IPS-20b (cell line): ENCODE measurements around the gene ZNF471.

Experiments used
- H3K27ac ChIP-seq: one replicate; pipeline ENCODE4 v1.5.1; 2013; ENCODE audit warnings: low read length
- H3K27me3 ChIP-seq: 2 replicates; pipeline ENCODE4 v1.6.1; 2013; ENCODE audit warnings: mild to moderate bottlenecking, low read length, inconsistent platforms; ENCODE audit not compliant: insufficient read depth
- H3K36me3 ChIP-seq: 2 replicates; pipeline ENCODE4 v1.6.1; 2013; ENCODE audit warnings: low read depth, mild to moderate bottlenecking, inconsistent platforms, low read length, moderate library complexity; ENCODE audit not compliant: insufficient read depth
- H3K4me1 ChIP-seq: 2 replicates; pipeline ENCODE4 v1.6.1; 2013; ENCODE audit warnings: mild to moderate bottlenecking, control low read depth, inconsistent platforms, low read length, moderate library complexity; ENCODE audit not compliant: insufficient read depth
- H3K4me3 ChIP-seq: 2 replicates; pipeline ENCODE4 v1.5.1; 2013; ENCODE audit warnings: mild to moderate bottlenecking, low read length, inconsistent platforms
- H3K9ac ChIP-seq: 2 replicates; pipeline ENCODE4 v1.6.1; 2013; ENCODE audit warnings: low read depth, mild to moderate bottlenecking, inconsistent platforms, low read length, moderate library complexity
- H3K9me3 ChIP-seq: 2 replicates; pipeline ENCODE4 v1.6.1; 2013; ENCODE audit warnings: mild to moderate bottlenecking, low read depth, low read length, inconsistent platforms; ENCODE audit not compliant: insufficient read depth

Gene ZNF471

DNA sequence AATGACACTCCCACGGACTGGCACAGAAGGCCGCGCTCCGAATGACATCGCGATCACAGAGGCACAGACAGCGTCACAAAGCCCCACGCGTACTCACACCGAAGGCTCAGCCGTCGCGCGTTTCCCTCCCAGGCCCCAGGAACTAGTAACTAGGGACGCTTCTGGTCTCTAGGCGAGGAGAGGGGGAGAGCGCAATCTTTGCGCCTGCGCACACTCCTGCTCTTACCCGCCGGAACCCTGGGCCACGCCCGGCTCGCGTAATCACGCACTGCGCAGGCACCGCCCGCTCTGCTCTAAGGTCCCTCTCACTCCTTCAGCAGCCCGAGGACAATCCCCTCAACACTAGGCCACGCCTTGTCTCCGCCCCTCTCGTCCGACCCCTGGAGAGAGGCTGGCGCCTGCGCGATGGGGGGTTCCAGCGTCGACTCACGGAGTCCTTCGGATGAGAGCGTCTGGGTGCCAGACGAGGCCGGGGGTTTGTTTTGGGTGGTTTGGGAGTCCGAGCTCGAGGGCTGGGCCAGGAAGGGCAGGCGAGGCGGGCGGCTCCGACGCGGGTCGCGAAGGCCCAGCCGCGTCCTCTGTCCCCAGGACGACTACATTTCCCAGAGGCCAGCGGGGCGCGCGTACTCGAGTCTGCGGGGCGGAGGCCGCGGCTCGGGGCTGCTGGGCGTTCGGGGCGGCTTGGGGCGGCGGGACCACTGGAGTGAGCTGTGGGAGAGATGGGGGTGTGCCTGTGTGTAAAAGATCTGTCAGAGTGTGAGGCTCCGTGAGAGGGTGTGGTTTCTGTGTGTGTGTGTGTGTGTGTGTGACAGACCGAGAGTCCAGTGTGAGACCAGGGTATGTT is at the start of gene ZNF471:
TSS of gene ZNF471 (plus strand) at position 410 of the 844 bp plus-strand sequence. CDS start 3,717 bp downstream, outside the sequence.
- Histone ChIP-seq H3K4me3 (peak within 1 kb of the TSS; percentile 14; the same call in 1 of the 2 replicates), H3K27ac (no peak within 1 kb of the TSS)

DNA sequence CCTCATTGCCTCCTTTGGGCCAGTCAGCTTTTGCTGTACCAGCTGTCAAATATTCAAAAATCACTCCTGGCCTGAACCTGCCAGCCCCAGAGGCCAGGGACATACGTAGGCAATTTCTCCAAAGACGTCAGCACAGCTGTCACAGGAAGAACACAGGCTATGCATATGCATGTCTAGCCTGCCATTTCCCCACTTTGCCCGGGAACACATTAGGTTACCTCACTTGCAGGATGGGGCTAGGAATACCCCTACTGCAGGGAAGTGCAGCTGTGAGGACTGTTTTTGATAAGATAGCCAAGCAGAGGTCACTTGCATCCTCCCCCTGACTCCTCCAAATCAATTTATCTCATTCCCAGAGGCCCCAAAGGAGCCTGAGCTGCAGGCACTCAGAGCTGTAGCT is 33.3 kb upstream of the ZNF471 start:
- H3K4me1 ChIP-seq: no peaks in the 10 kb centered on the region
- no peak overlapping the region for H3K9ac ChIP-seq
- H3K36me3 ChIP-seq: no peaks in the 10 kb centered on the region
- H3K27me3 ChIP-seq: no peaks in the 10 kb centered on the region
- H3K9me3 ChIP-seq: peaks cover 96% of the 10 kb centered on the region
- H3K27ac ChIP-seq: no peak overlapping the region
- H3K4me3 ChIP-seq: no peak overlapping the region

More for the DNA sequence above, at the start of gene ZNF471:
- H3K4me1 ChIP-seq: no peaks in the 10 kb centered on the region
- no peaks in the 10 kb centered on the region for H3K36me3 ChIP-seq
- peaks cover 92% of the 10 kb centered on the region for H3K9me3 ChIP-seq
- H3K9ac ChIP-seq: no peak within 1 kb of the TSS
- H3K27me3 ChIP-seq: no peaks in the 10 kb centered on the region

DNA sequence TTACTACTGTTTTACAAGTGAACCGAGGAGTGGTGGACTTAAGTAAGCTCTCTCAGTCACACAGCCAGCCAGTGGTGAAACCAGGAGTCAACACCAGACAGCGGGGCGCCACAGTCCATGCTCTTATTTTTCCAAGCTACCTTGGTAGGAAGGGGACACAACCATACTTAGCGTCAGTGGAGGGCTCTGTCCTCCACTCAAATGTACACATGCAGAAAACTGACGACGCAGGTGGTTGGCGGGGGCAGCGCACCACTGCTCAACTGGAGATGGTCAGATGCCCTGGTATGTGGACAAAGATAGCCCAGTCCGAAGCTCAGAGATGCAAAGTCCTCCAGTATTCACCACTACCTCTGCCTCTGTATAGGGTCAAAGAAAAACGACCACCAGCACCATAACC is 31.6 kb upstream of the ZNF471 start:
- H3K27ac ChIP-seq: no peak overlapping the region
- H3K4me3 ChIP-seq: no peak overlapping the region

DNA sequence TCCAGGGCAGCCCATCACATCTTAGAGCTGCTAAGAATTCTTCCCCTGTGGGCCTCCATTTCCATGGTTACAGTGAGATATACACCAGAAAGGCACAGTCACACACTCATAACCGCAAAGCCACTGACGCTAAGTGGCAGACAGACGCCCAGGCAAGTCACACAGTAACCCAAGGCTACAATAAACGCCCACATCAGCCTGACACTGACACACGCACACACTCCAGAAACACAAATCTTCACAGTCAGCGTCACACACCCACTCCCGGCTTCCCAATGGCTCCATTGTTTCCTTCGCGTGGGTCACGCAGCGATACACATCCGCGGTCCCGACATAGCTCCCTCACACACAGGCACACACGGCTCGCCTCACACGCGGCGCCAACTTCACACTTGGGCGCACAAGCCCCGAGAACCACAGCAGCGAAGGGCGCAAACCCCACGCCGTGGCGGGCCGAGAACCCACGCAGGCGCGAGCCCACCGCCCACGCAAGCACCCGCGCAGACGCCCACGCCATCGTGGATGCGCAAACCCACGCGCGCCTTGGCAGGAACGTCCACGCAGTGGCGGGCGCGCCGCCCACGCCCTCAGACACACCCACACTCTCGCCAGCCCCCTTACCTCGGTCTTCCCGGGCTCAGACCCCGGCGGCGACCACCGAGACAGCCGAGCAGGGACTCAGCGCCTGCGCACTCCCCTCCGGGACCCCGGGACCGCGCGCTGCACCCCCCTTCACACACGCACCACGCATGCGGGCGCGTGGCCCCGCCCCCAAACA is 30.8 kb upstream of the ZNF471 start, which contains the start of gene ZNF667:
TSS of gene ZNF667 (minus strand) at position 695 of the 778 bp plus-strand sequence. CDS start 14,975 bp downstream, outside the sequence.
- Histone ChIP-seq H3K27me3 (no peaks in the 10 kb centered on the region), H3K4me3 (no peak within 1 kb of the TSS), H3K9ac (no peak within 1 kb of the TSS), H3K27ac (no peak within 1 kb of the TSS), H3K9me3 (peaks cover 94% of the 10 kb centered on the region), H3K36me3 (no peaks in the 10 kb centered on the region), H3K4me1 (no peaks in the 10 kb centered on the region)

More for the DNA sequence above, 31.6 kb upstream of the ZNF471 start:
- no peaks in the 10 kb centered on the region for H3K36me3 ChIP-seq
- no peak overlapping the region for H3K9ac ChIP-seq
- peaks cover 96% of the 10 kb centered on the region for H3K9me3 ChIP-seq
- no peaks in the 10 kb centered on the region for H3K4me1 ChIP-seq
- no peaks in the 10 kb centered on the region for H3K27me3 ChIP-seq

DNA sequence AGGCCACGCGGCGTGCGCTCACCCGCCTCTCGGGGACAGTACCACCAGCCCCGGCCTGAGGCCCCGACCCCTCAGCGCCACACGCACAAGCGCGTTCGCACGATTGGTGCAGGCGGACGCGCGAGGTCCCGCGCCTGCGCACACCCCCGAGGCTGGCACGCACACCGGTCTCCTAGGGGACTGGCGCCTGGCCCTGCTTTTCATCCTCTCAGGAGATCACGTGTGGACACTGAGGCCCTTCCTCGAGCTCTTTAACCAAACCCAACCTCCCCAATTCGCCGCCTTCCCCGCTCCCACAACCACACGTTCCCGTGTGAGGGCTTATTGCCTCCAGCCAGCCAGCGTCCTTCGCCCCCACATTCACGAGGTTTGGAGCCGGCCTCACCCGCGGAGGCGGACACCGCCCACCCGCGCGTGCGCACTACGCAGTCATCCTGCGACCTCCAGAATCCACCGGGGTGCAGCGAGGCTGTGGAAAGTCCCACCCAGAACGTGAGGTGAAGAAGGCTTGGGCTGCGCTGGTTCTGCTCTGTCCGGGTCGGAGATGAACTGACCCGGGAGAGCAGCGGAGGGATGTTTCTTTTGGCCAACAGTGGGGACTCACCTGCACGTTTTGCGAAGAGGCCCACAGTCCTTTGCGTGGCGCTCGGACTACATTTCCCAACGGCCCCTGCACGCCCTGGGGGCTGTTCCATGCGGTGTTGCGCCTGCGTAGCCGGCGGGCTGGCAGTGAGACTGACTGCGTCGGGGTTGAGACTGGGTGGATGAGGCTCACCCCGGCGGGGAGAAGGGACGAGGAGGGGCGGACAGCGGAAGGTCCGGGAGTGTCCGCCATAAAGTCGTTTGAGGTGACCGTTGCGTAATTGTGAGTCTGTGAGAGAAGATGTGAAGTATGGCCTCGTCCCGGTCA is 30.0 kb upstream of the ZNF471 start:
- Histone ChIP-seq H3K4me1 (no peaks in the 10 kb centered on the region), H3K36me3 (no peaks in the 10 kb centered on the region), H3K27ac (no peak overlapping the region), H3K4me3 (no peak overlapping the region), H3K27me3 (no peaks in the 10 kb centered on the region), H3K9me3 (peaks cover 94% of the 10 kb centered on the region), H3K9ac (no peak overlapping the region)

DNA sequence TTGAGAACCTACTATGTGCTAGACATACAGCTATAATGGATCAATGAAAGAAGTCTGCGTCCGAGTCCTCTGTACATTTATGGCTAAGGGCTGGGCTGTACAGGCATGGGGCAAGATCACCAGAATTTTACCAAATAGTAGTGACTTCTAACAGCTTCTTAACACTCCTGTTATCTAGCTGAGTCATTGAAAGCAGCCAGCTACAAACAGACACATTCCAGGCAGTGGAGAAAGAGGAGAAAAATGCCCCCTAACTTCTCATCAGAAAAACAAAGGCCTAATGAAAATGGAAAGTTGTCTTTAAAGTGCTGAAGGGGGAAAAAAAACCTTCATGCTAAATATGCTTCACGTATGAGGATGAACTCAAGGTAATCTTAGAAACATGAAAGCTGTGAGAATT is 16.3 kb upstream of the ZNF471 start:
- Histone ChIP-seq H3K4me1 (no peaks in the 10 kb centered on the region), H3K9ac (no peak overlapping the region), H3K36me3 (no peaks in the 10 kb centered on the region), H3K9me3 (peaks cover 92% of the 10 kb centered on the region), H3K27me3 (no peaks in the 10 kb centered on the region), H3K4me3 (no peak overlapping the region), H3K27ac (no peak overlapping the region)

DNA sequence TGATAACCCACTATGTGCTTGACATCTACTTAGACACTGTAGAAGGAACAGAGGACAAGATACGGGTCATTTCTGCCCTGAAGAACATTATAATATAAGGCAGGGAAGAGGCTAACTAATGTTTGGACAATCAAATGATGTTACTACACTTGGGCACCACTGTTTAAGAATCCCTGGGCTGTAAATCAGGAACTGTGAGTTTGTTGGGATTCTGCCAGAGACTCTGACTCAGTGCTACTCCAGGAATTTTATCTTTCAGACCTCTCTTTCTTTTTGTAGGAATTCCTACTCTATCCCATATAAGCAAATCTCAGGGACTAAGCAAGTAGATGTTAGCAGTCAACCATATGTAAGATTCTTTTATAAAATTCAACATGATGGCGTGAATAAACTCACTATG is 3.1 kb upstream of the ZNF471 start:
- Histone ChIP-seq H3K4me3 (no peak overlapping the region), H3K4me1 (no peaks in the 10 kb centered on the region), H3K9ac (no peak overlapping the region), H3K36me3 (no peaks in the 10 kb centered on the region), H3K27me3 (no peaks in the 10 kb centered on the region), H3K9me3 (peaks cover 91% of the 10 kb centered on the region), H3K27ac (no peak overlapping the region)

DNA sequence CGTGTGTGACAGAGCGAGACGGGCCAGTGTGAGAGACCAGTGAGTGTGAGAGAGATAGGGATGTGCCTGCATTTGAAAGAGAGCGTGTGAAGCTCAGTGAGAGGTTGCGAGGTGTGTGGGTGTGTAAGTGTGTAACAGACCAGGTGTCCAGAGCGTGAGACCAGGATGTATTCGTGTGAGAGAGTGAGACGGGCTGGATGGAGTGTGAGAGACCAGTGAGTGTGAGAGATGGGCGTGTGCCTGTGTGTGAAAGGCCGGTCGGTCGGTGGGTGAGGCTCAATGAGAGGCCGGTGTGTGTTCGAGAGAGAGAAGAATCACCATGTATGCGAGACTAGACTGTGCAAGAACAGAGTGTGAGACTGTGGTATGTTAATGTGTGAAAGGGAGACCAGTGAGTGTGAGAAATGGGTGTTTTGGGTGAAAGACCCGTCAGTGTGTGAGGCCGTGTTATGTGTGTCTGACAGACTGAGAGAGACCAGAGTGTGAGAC is 679 bp downstream of the ZNF471 start:
- H3K4me1 ChIP-seq: no peaks in the 10 kb centered on the region
- no peaks in the 10 kb centered on the region for H3K36me3 ChIP-seq
- peak overlapping the region; percentile 14; the same call in 1 of the 2 replicates for H3K4me3 ChIP-seq
- H3K9me3 ChIP-seq: peaks cover 92% of the 10 kb centered on the region
- no peak overlapping the region for H3K9ac ChIP-seq
- no peak overlapping the region for H3K27ac ChIP-seq
- no peaks in the 10 kb centered on the region for H3K27me3 ChIP-seq

DNA sequence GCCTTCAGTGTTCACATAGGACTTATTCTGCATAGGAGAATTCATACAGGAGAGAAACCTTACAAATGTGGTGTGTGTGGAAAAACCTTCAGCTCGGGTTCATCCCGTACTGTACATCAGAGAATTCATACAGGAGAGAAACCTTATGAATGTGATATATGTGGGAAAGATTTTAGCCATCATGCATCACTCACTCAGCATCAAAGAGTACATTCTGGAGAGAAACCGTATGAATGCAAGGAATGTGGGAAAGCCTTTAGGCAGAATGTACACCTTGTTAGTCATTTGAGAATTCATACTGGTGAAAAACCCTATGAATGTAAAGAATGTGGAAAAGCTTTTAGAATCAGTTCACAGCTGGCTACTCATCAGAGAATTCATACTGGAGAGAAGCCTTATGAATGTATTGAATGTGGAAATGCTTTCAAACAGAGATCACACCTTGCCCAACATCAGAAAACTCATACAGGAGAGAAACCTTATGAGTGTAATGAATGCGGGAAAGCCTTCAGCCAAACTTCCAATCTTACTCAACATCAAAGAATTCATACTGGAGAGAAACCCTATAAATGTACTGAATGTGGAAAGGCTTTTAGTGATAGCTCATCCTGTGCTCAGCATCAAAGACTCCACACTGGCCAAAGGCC is 17.7 kb downstream of the ZNF471 start:
- H3K27ac ChIP-seq: no peak overlapping the region
- H3K9ac ChIP-seq: no peak overlapping the region
- H3K9me3 ChIP-seq: peaks cover 89% of the 10 kb centered on the region
- no peaks in the 10 kb centered on the region for H3K27me3 ChIP-seq
- H3K4me1 ChIP-seq: no peaks in the 10 kb centered on the region
- no peaks in the 10 kb centered on the region for H3K36me3 ChIP-seq
- no peak overlapping the region for H3K4me3 ChIP-seq

DNA sequence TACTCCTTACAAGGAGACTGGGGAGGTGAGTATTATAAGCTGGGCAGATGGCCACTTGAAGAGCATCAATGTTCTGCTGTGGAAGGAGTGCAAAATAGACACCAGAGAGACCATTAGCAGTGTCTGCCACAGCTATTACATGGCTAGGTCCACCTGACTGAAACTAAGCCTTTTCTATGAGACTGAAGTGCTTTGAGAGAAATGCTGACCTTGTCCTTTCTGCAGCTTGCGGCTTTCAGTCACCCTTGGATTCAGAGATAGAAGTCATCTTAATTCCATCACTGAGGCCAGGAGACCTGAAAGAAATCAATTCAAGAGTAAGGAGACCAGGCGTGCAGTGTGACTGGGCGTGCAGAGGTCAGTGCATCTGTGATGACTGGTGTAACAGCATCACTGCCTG is 29.8 kb downstream of the ZNF471 start:
- H3K9ac ChIP-seq: no peak overlapping the region
- H3K4me3 ChIP-seq: peak overlapping the region; percentile 64; the same call in 1 of the 2 replicates
- H3K36me3 ChIP-seq: no peaks in the 10 kb centered on the region
- H3K4me1 ChIP-seq: no peaks in the 10 kb centered on the region
- H3K27me3 ChIP-seq: no peaks in the 10 kb centered on the region
- no peak overlapping the region for H3K27ac ChIP-seq
- peaks cover 86% of the 10 kb centered on the region for H3K9me3 ChIP-seq
